HepG2 (cell line): Measurements from ENCODE around the gene FZD8. TPM values are rescaled to one million over a fixed set of nuclear protein-coding genes. Genes with fewer than 3 reads are reported as not detected.

Experiments used
- ATAC-seq: fragments of 200-7000 bp; cut with Tn5 transposase; 3 replicates; pipeline ENCODE4 v1.9.1; 2020; ENCODE audit warnings: mild to moderate bottlenecking, moderate library complexity
- BruUV-seq: library from RNA; stranded (reverse); fragments of 400-500 nt; replicated peaks from 2 replicates; lab custom pipeline; 2021; lab: Mats Ljungman, UMichigan
- CTCF ChIA-PET: fragments of 300-600 bp; formaldehyde crosslinking; extraction: SDS; loops from one replicate; lab custom pipeline; 2021; ENCODE audit warnings: low total read pairs, inconsistent platforms, low intra/inter-chr PET ratio; lab: Yijun Ruan, JAX
- POLR2A ChIA-PET: fragments of 350-600 bp; sonication (Branson Sonifier 250); formaldehyde crosslinking; loops from one replicate; lab custom pipeline; 2020; ENCODE audit warnings: antibody characterized with exemption, inconsistent platforms; lab: Yijun Ruan, JAX
- DNase-seq: peaks from one replicate; pipeline ENCODE4 v3.0.0-alpha.2; 2015; ENCODE audit warnings: low spot score
- FAIRE-seq: peaks from 3 replicates; lab custom pipeline; 2011; peaks lifted over from hg19 to GRCh38; lab: Jason Lieb, UNC
- H2AFZ ChIP-seq: one replicate; pipeline ENCODE4 v1.6.1; 2011; ENCODE audit warnings: low read length, inconsistent platforms
- H3K27ac ChIP-seq: fragments of 300-600 bp; 3 replicates; pipeline ENCODE4 v1.8.0; 2011; ENCODE audit warnings: mixed run types, mild to moderate bottlenecking, mixed read lengths, low read length, inconsistent platforms; ENCODE audit not compliant: insufficient read depth; ENCODE audit errors: extremely low read length
- H3K27me3 ChIP-seq, 2 experiments: fragments of 200-600 bp in 1 of 2; 2 replicates in 1 of 2; 3 replicates in 1 of 2; pipeline versions ENCODE4 v1.6.0 to v1.8.0; 2011; ENCODE audit warnings: low read length in 2 of 2, mild to moderate bottlenecking in 2 of 2, moderate library complexity in 2 of 2, inconsistent platforms in 1 of 2; ENCODE audit not compliant: insufficient read depth in 2 of 2, control insufficient read depth in 1 of 2
- H3K36me3 ChIP-seq, 2 experiments: fragments of 200-600 bp in 1 of 2; replicated peaks in 1 of 2; 2 replicates in 1 of 2; 3 replicates in 1 of 2; pipeline versions ENCODE4 v1.5.1 to v1.8.0; 2011; ENCODE audit warnings: low read length in 2 of 2, inconsistent platforms in 1 of 2; ENCODE audit not compliant: insufficient read depth in 2 of 2, control insufficient read depth in 1 of 2
- H3K4me1 ChIP-seq: 2 replicates; pipeline ENCODE4 v1.5.1; 2012; ENCODE audit warnings: low read length, inconsistent platforms; ENCODE audit not compliant: insufficient read depth
- H3K4me2 ChIP-seq: 2 replicates; pipeline ENCODE4 v1.6.0; 2011; ENCODE audit warnings: low read depth, low read length, inconsistent platforms
- H3K4me3 ChIP-seq, 3 experiments: fragments of 200-600 bp in 1 of 3; sonication (generic), shearing (Covaris generic) in 1 of 3; replicated peaks in 1 of 3; 2 replicates each; pipeline ENCODE4 v1.5.1; 2011 to 2016; ENCODE audit warnings: low read length in 3 of 3, inconsistent platforms in 2 of 3, low read depth in 2 of 3, mild to moderate bottlenecking in 2 of 3, control low read depth in 1 of 3, mixed read lengths in 1 of 3; ENCODE audit not compliant: insufficient read depth in 1 of 3
- H3K79me2 ChIP-seq: one replicate; pipeline ENCODE4 v1.6.1; 2011; ENCODE audit warnings: low read length, inconsistent platforms; ENCODE audit not compliant: insufficient read depth
- H3K9ac ChIP-seq: 2 replicates; pipeline ENCODE4 v1.6.0; 2011; ENCODE audit warnings: mild to moderate bottlenecking, low read depth, low read length, inconsistent platforms; ENCODE audit not compliant: insufficient read depth
- H3K9me3 ChIP-seq: 2 replicates; pipeline ENCODE4 v1.5.1; 2012; ENCODE audit warnings: mild to moderate bottlenecking, low read length
- H4K20me1 ChIP-seq: 2 replicates; pipeline ENCODE4 v1.6.0; 2011; ENCODE audit warnings: inconsistent platforms, mild to moderate bottlenecking, low read length, moderate library complexity; ENCODE audit not compliant: insufficient read depth
- IKZF5 ChIP-seq: IDR thresholded peaks from 2 replicates; pipeline ENCODE4 v1.6.1; 2018; ENCODE audit warnings: missing genetic modification reagents, mild to moderate bottlenecking, missing compliant biosample characterization
- KDM6A ChIP-seq: IDR thresholded peaks from 2 replicates; pipeline ENCODE4 v1.6.1; 2016; ENCODE audit warnings: low read depth
- MXI1 ChIP-seq: IDR thresholded peaks from 3 replicates; pipeline ENCODE4 v1.6.1; 2012; ENCODE audit warnings: low read depth, low read length, inconsistent platforms, borderline replicate concordance
- RXRB ChIP-seq: IDR thresholded peaks from 2 replicates; pipeline ENCODE4 v1.6.1; 2016; ENCODE audit warnings: borderline replicate concordance, missing genetic modification reagents, missing compliant biosample characterization
- SMARCE1 ChIP-seq: fragments of 450-650 bp; IDR thresholded peaks from 2 replicates; pipeline ENCODE4 v1.6.1; 2017; ENCODE audit warnings: borderline replicate concordance
- ZFX ChIP-seq: sonication (generic); formaldehyde crosslinking; IDR thresholded peaks from 2 replicates; pipeline ENCODE4 v1.4.0; 2020; ENCODE audit warnings: mild to moderate bottlenecking, low read depth, missing genetic modification reagents, moderate library complexity
- ZNF766 ChIP-seq: sonication (generic); formaldehyde crosslinking; IDR thresholded peaks from 2 replicates; pipeline ENCODE4 v1.5.0; 2020; ENCODE audit warnings: missing genetic modification reagents, borderline replicate concordance
- ZXDC ChIP-seq: sonication (generic); formaldehyde crosslinking; IDR thresholded peaks from 2 replicates; pipeline ENCODE4 v1.5.0; 2020; ENCODE audit warnings: mild to moderate bottlenecking, missing genetic modification reagents
- WGBS: methylation state at CpG from one replicate; pipeline ENCODE4 v1.1.6; 2017; ENCODE audit warnings: low lambda C conversion rate; 5-methylcytosine and 5-hydroxymethylcytosine counted together
- in situ Hi-C: cut with HindIII; loops from 2 replicates; pipeline ENCODE4 v1.10.0; 2017; ENCODE audit warnings: low pct_unique_long_range_greater_than_20kb; ENCODE audit not compliant: extremely low pct_ligation_motif_present
- intact Hi-C: fragments of 100-400 bp; cut with micrococcal nuclease; formaldehyde crosslinking; loops from one replicate; pipeline ENCODE4 v1.10.0; 2022; ENCODE audit not compliant: unreplicated experiment
- polyA plus RNA-seq, 8 experiments: library from polyadenylated mRNA; depleted of rRNA in 3 of 8; stranded (reverse) in 7 of 8; unstranded in 1 of 8; fragments of >200 nt; fragmentation: Illumina TruSeq in 4 of 8; extraction: Trizol in 4 of 8; gene quantifications; 2 replicates each; pipeline versions ENCODE4 v1.2.1 to v1.2.3, GENCODE V29; 2011 to 2016; ENCODE audit warnings: low read depth in 4 of 8, missing spikeins in 1 of 8, mixed read lengths in 1 of 8; ENCODE audit not compliant: insufficient read depth in 1 of 8
- total RNA-seq, 5 experiments: library from RNA; depleted of rRNA; stranded (reverse); fragments of >200 nt; fragmentation: Illumina TruSeq; extraction: Trizol; gene quantifications; 2 replicates each; pipeline ENCODE4 v1.2.3, GENCODE V29; 2016; ENCODE audit warnings: low read depth in 1 of 5
- TF ChIP-seq, protein P1 (sequence below): sonication (generic); formaldehyde crosslinking; IDR thresholded peaks from 2 replicates; pipeline ENCODE4 v1.4.0; 2020; ENCODE audit warnings: missing genetic modification reagents

The FZD8 gene
- total and polyA plus RNA-seq, 2 of the 13 experiments (the other 11 are each of a cell fraction or from before 2014, with no cell fraction given), result 0.05 to 0.07 TPM

GRCh38 chr10:35638101-35638500, 4.0 kb downstream of the FZD8 start:
- H3K27ac ChIP-seq, result no peak overlapping the region
- H3K27me3 ChIP-seq, result peaks cover 6 to 16% of the 10 kb centered on the region in 2 experiments
- H3K36me3 ChIP-seq, result no peaks in the 10 kb centered on the region
- no peaks in the 10 kb centered on the region for H4K20me1 ChIP-seq
- no peak overlapping the region for H3K9ac ChIP-seq
- no peak for DNase-seq
- H3K79me2 ChIP-seq, result no peaks in the 10 kb centered on the region
- ATAC-seq, result no peak
- H3K4me2 ChIP-seq, result no peak overlapping the region
- CTCF ChIA-PET, result no interaction called here
- H3K4me1 ChIP-seq, result peaks cover 12% of the 10 kb centered on the region
- intact Hi-C loops (loop anchor here (5.0 to 10.0 kb wide), 2 partner anchors 297 to 1249 kb away; no protein-coding TSS in a partner anchor), in situ Hi-C loops (loop anchor here (5.0 kb wide), 2 partner anchors 1139 to 1244 kb away; no protein-coding TSS in a partner anchor)
- H3K9me3 ChIP-seq, result no peaks in the 10 kb centered on the region
- no peak for TF ChIP-seq MXI1
- TF ChIP-seq, protein P1, sequence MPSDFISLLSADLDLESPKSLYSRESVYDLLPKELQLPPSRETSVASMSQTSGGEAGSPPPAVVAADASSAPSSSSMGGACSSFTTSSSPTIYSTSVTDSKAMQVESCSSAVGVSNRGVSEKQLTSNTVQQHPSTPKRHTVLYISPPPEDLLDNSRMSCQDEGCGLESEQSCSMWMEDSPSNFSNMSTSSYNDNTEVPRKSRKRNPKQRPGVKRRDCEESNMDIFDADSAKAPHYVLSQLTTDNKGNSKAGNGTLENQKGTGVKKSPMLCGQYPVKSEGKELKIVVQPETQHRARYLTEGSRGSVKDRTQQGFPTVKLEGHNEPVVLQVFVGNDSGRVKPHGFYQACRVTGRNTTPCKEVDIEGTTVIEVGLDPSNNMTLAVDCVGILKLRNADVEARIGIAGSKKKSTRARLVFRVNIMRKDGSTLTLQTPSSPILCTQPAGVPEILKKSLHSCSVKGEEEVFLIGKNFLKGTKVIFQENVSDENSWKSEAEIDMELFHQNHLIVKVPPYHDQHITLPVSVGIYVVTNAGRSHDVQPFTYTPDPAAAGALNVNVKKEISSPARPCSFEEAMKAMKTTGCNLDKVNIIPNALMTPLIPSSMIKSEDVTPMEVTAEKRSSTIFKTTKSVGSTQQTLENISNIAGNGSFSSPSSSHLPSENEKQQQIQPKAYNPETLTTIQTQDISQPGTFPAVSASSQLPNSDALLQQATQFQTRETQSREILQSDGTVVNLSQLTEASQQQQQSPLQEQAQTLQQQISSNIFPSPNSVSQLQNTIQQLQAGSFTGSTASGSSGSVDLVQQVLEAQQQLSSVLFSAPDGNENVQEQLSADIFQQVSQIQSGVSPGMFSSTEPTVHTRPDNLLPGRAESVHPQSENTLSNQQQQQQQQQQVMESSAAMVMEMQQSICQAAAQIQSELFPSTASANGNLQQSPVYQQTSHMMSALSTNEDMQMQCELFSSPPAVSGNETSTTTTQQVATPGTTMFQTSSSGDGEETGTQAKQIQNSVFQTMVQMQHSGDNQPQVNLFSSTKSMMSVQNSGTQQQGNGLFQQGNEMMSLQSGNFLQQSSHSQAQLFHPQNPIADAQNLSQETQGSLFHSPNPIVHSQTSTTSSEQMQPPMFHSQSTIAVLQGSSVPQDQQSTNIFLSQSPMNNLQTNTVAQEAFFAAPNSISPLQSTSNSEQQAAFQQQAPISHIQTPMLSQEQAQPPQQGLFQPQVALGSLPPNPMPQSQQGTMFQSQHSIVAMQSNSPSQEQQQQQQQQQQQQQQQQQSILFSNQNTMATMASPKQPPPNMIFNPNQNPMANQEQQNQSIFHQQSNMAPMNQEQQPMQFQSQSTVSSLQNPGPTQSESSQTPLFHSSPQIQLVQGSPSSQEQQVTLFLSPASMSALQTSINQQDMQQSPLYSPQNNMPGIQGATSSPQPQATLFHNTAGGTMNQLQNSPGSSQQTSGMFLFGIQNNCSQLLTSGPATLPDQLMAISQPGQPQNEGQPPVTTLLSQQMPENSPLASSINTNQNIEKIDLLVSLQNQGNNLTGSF (CRISPR knock-in tag), result no peak
- no peak for TF ChIP-seq IKZF5 (CRISPR knock-in tag)
- no peak for TF ChIP-seq ZNF766 (CRISPR knock-in tag)
- no peak for TF ChIP-seq KDM6A
- no peak for TF ChIP-seq RXRB (CRISPR knock-in tag)
- TF ChIP-seq SMARCE1, result no peak
- no peak for TF ChIP-seq ZFX (CRISPR knock-in tag)
- no peak for TF ChIP-seq ZXDC
- H2AFZ ChIP-seq, result no peak overlapping the region
- FAIRE-seq, result no peak
- no TSS peak for BruUV-seq
- POLR2A ChIA-PET, result no interaction called here
- 30% methylated on average over 4 of the region's 4 CpGs for WGBS
- no peak overlapping the region for H3K4me3 ChIP-seq
